HEK293 (cell line): Measurements from ENCODE around the gene PCCA.
"Not testable (repeated sequence)": the region's sequence is repeated elsewhere in the genome, so short reads cannot be mapped to it uniquely, and the experiment has no call there.

ENCODE experiments used
- CTCF ChIA-PET: fragments of 350-600 bp; formaldehyde crosslinking; extraction: SDS; loops from one replicate; lab custom pipeline; 2021; ENCODE audit warnings: antibody characterized with exemption; lab: Yijun Ruan, JAX
- POLR2A ChIA-PET: fragments of 300-600 bp; formaldehyde crosslinking; extraction: SDS; loops from one replicate; lab custom pipeline; 2020; ENCODE audit warnings: antibody characterized with exemption, inconsistent platforms; lab: Yijun Ruan, JAX
- H3K27ac ChIP-seq: fragments of 200-500 bp; sonication (Bioruptor generic); 2 replicates; pipeline ENCODE4 v1.5.1; 2014; ENCODE audit warnings: low read depth, low read length, control low read depth, inconsistent platforms; ENCODE audit errors: extremely low read depth
- H3K36me3 ChIP-seq, 2 experiments: fragments of 200-500 bp in 1 of 2; sonication (Bioruptor generic) in 1 of 2; 1 replicate in 1 of 2; 2 replicates in 1 of 2; pipeline ENCODE4 v1.5.1; 2014 to 2017; ENCODE audit warnings: inconsistent platforms in 2 of 2, low read length in 2 of 2; ENCODE audit not compliant: control insufficient read depth in 2 of 2, insufficient read depth in 1 of 2
- H3K4me1 ChIP-seq: fragments of 200-500 bp; sonication (Bioruptor generic); 2 replicates; pipeline ENCODE4 v1.5.1; 2014; ENCODE audit warnings: mild to moderate bottlenecking, low read length, inconsistent platforms; ENCODE audit not compliant: control insufficient read depth, insufficient read depth
- H3K4me3 ChIP-seq: 2 replicates; pipeline ENCODE4 v1.5.1; 2011; ENCODE audit warnings: low read depth, mild to moderate bottlenecking, control low read depth, low read length, moderate library complexity
- H3K9me3 ChIP-seq: fragments of 200-500 bp; sonication (Bioruptor generic); 2 replicates; pipeline ENCODE4 v1.5.1; 2014; ENCODE audit warnings: low read depth, low read length, inconsistent platforms; ENCODE audit not compliant: control insufficient read depth, insufficient read depth
- HOXC10 ChIP-seq: sonication (generic); formaldehyde crosslinking; IDR thresholded peaks from 2 replicates; pipeline ENCODE4 v1.8.1; 2023; ENCODE audit warnings: mild to moderate bottlenecking, missing genetic modification reagents
- KLF1 ChIP-seq: fragments of 450-650 bp; formaldehyde crosslinking; IDR thresholded peaks from 2 replicates; pipeline ENCODE4 v1.5.1; 2016; ENCODE audit warnings: missing biosample characterization, missing genetic modification characterization
- KLF16 ChIP-seq: fragments of 450-650 bp; formaldehyde crosslinking; IDR thresholded peaks from 2 replicates; pipeline ENCODE4 v1.5.1; 2017; ENCODE audit warnings: missing biosample characterization, missing genetic modification characterization
- MYNN ChIP-seq: fragments of 450-650 bp; formaldehyde crosslinking; IDR thresholded peaks from 2 replicates; pipeline ENCODE4 v1.5.1; 2016; ENCODE audit warnings: missing biosample characterization, missing genetic modification characterization, borderline replicate concordance
- SALL2 ChIP-seq: fragments of 450-650 bp; formaldehyde crosslinking; IDR thresholded peaks from 2 replicates; pipeline ENCODE4 v1.5.0; 2017; ENCODE audit warnings: missing biosample characterization, mild to moderate bottlenecking, missing genetic modification characterization, borderline replicate concordance
- TCF7L2 ChIP-seq: IDR thresholded peaks from 2 replicates; pipeline ENCODE4 v1.6.1; 2011; ENCODE audit warnings: low read depth, mild to moderate bottlenecking, inconsistent platforms, low read length, moderate library complexity, borderline replicate concordance
- YY2 ChIP-seq: fragments of 450-650 bp; formaldehyde crosslinking; IDR thresholded peaks from 2 replicates; pipeline ENCODE4 v1.5.1; 2016; ENCODE audit warnings: missing biosample characterization, missing genetic modification characterization
- ZBTB7A ChIP-seq: fragments of 450-650 bp; formaldehyde crosslinking; IDR thresholded peaks from 2 replicates; pipeline ENCODE4 v1.5.1; 2016; ENCODE audit warnings: low read depth, missing biosample characterization, missing genetic modification characterization
- ZFP41 ChIP-seq: fragments of 450-650 bp; formaldehyde crosslinking; IDR thresholded peaks from 2 replicates; pipeline ENCODE4 v1.5.1; 2016; ENCODE audit warnings: missing biosample characterization, missing genetic modification characterization, borderline replicate concordance
- ZNF121 ChIP-seq: fragments of 450-650 bp; formaldehyde crosslinking; IDR thresholded peaks from 2 replicates; pipeline ENCODE4 v1.5.1; 2016; ENCODE audit warnings: missing biosample characterization, missing genetic modification characterization
- ZNF211 ChIP-seq: fragments of 450-650 bp; formaldehyde crosslinking; IDR thresholded peaks from 2 replicates; pipeline ENCODE4 v1.5.1; 2016; ENCODE audit warnings: low read depth, missing biosample characterization, missing genetic modification characterization
- ZNF394 ChIP-seq: fragments of 450-650 bp; formaldehyde crosslinking; IDR thresholded peaks from 2 replicates; pipeline ENCODE4 v1.5.1; 2016; ENCODE audit warnings: missing biosample characterization, missing genetic modification characterization, mild to moderate bottlenecking, moderate library complexity, borderline replicate concordance
- ZNF514 ChIP-seq: fragments of 450-650 bp; formaldehyde crosslinking; IDR thresholded peaks from 2 replicates; pipeline ENCODE4 v1.5.1; 2016; ENCODE audit warnings: missing biosample characterization, missing genetic modification characterization
- ZNF600 ChIP-seq: fragments of 450-650 bp; formaldehyde crosslinking; IDR thresholded peaks from 2 replicates; pipeline ENCODE4 v1.5.1; 2016; ENCODE audit warnings: missing biosample characterization, missing genetic modification characterization
- ZNF658 ChIP-seq: fragments of 450-650 bp; formaldehyde crosslinking; IDR thresholded peaks from 2 replicates; pipeline ENCODE4; 2016; ENCODE audit warnings: missing biosample characterization, missing genetic modification characterization
- ZNF76 ChIP-seq: fragments of 450-650 bp; formaldehyde crosslinking; IDR thresholded peaks from 2 replicates; pipeline ENCODE4; 2016; ENCODE audit warnings: low read depth, missing biosample characterization, missing genetic modification characterization, borderline replicate concordance
- ZNF776 ChIP-seq: fragments of 450-650 bp; formaldehyde crosslinking; IDR thresholded peaks from 2 replicates; pipeline ENCODE4 v1.5.0; 2017; ENCODE audit warnings: missing biosample characterization, missing genetic modification characterization, borderline replicate concordance
- ZNF830 ChIP-seq: fragments of 450-650 bp; IDR thresholded peaks from 2 replicates; pipeline ENCODE4 v1.5.0; 2018; ENCODE audit warnings: missing biosample characterization, missing genetic modification characterization, low read depth, mild to moderate bottlenecking, moderate library complexity
- ZNF837 ChIP-seq: fragments of 450-650 bp; formaldehyde crosslinking; IDR thresholded peaks from 2 replicates; pipeline ENCODE4 v1.5.1; 2016; ENCODE audit warnings: missing biosample characterization, missing genetic modification characterization
- ZXDB ChIP-seq: fragments of 450-650 bp; formaldehyde crosslinking; IDR thresholded peaks from 2 replicates; pipeline ENCODE4 v1.5.1; 2016; ENCODE audit warnings: missing biosample characterization, missing genetic modification characterization
- TF ChIP-seq, protein P1 (sequence below): fragments of 450-650 bp; formaldehyde crosslinking; IDR thresholded peaks from 2 replicates; pipeline ENCODE4 v1.5.1; 2016; ENCODE audit warnings: missing biosample characterization, missing genetic modification characterization, low read depth
- TF ChIP-seq, protein P2 (sequence below): fragments of 450-650 bp; formaldehyde crosslinking; IDR thresholded peaks from 2 replicates; pipeline ENCODE4 v1.5.1; 2017; ENCODE audit warnings: missing biosample characterization, missing genetic modification characterization
- TF ChIP-seq, protein P3 (sequence below): fragments of 450-650 bp; formaldehyde crosslinking; IDR thresholded peaks from 2 replicates; pipeline ENCODE4 v1.5.1; 2017; ENCODE audit warnings: missing biosample characterization, missing genetic modification characterization

The PCCA gene

DNA sequence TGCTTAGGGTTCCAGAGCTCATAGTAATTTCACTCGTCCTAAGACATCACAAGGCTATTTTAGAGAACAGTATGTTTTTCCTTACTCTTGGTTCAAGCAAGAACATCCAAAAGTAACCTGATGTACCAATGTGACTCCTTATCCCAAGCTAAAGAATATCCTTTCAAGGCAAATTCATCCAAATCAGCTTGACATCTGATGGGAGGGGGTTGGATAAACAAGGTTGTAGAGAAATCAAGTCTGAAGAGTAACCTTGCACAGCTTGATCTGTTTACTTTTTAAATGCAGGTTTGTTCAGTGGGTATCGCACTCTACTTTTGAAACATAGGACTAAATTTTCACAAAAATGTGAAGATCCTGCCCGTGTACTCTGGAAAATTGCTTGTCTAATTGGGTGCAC is 298.5 kb downstream of the PCCA start (continued):
- TF ChIP-seq, protein P1, sequence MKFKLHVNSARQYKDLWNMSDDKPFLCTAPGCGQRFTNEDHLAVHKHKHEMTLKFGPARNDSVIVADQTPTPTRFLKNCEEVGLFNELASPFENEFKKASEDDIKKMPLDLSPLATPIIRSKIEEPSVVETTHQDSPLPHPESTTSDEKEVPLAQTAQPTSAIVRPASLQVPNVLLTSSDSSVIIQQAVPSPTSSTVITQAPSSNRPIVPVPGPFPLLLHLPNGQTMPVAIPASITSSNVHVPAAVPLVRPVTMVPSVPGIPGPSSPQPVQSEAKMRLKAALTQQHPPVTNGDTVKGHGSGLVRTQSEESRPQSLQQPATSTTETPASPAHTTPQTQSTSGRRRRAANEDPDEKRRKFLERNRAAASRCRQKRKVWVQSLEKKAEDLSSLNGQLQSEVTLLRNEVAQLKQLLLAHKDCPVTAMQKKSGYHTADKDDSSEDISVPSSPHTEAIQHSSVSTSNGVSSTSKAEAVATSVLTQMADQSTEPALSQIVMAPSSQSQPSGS (tag by site-specific recombination): no peak
- no peak for TF ChIP-seq HOXC10 (CRISPR knock-in tag)
- TF ChIP-seq ZNF514 (tag by site-specific recombination): no peak
- no peak for TF ChIP-seq ZNF837 (tag by site-specific recombination)

DNA sequence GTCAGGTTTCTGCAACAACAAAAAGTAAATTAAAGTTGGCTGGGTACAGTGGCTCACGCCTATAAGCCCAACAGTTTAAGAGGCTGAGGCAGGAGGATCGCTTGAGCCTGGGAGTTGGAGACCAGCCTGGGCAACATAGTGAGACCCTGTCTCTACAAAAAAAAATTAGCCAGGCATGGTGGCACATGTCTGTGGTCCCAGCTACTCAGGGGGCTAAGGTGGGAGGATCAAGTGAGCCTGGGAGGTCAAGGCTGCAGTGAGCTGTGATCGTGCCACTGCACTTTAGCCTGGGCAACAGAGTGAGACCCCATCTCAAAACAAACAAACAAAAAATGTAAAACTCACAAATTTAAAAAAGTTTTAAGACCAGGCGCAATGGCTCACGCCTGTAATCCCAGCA is 299.3 kb downstream of the PCCA start:
- H3K9me3 ChIP-seq, H3K36me3 ChIP-seq, H3K4me1 ChIP-seq, H3K4me3 ChIP-seq, CTCF ChIA-PET, POLR2A ChIA-PET, H3K27ac ChIP-seq: not testable (repeated sequence)
- TF ChIP-seq ZNF121 (tag by site-specific recombination): peak; percentile 92

DNA sequence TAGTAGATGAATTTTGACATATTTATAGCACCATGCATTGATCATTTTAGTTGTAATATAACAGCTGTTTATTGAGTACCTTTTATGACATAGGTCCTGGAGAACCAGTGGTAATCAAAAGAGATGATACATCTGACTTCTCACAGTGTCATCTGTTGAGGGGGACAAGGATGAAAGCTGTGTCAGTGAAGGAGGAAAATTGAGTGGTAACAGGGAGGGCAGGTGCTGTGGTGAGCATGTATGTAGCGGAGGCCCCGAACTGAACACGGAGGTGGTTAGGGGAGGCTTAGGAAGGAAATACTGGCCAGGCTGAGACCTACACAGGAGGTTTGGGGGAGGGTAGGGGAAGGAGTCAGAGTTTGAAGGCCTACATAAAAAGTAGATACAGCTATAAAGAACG is 300.0 kb downstream of the PCCA start:
- CTCF ChIA-PET: interaction anchor here (0.6 kb wide), 1 partner anchor 730 kb away, joined by 3 read pairs; no protein-coding TSS in a partner anchor
- no peak overlapping the region for H3K27ac ChIP-seq
- H3K9me3 ChIP-seq: no peaks in the 10 kb centered on the region
- H3K4me3 ChIP-seq: no peak overlapping the region
- POLR2A ChIA-PET: no interaction called here
- no peaks in the 10 kb centered on the region for H3K36me3 ChIP-seq
- no peak for TF ChIP-seq ZXDB (tag by site-specific recombination)
- no peak for TF ChIP-seq TCF7L2
- TF ChIP-seq YY2: no peak
- no peak for TF ChIP-seq ZNF211 (tag by site-specific recombination)
- TF ChIP-seq ZBTB7A (tag by site-specific recombination): no peak
- TF ChIP-seq ZNF776 (tag by site-specific recombination): no peak
- no peak for TF ChIP-seq SALL2
- TF ChIP-seq ZNF394 (tag by site-specific recombination): no peak
- TF ChIP-seq, protein P1 (tag by site-specific recombination): no peak
- no peak for TF ChIP-seq KLF16 (tag by site-specific recombination)
- TF ChIP-seq ZNF76 (tag by site-specific recombination): no peak
- TF ChIP-seq ZNF830: no peak
- no peak for TF ChIP-seq ZFP41
- peaks cover 3% of the 10 kb centered on the region for H3K4me1 ChIP-seq

DNA sequence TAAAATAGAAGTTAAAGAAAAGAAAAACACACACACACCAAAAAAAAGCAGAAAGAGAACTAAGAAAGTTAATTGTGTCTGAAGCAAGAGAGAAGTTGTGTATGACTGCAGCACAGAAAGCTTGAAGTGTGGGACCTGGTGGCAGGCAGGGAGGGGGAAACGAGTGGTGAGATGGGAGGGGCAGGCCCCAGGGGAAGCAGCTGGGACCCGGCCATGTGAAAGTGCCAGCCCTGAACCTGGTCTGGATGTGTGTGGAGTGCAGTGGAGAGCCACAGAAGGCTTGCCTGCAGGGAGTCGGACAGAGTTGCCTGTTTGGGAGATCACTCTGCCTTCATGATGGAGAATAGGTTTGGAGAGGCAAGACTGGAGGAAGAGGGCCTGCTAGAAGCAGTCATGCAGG is 300.7 kb downstream of the PCCA start:
- Histone ChIP-seq H3K27ac (no peak overlapping the region), H3K9me3 (no peaks in the 10 kb centered on the region), H3K36me3 (no peaks in the 10 kb centered on the region), H3K4me3 (no peak overlapping the region), H3K4me1 (peaks cover 3% of the 10 kb centered on the region)
- TF ChIP-seq ZNF658 (tag by site-specific recombination): no peak
- TF ChIP-seq, protein P2, sequence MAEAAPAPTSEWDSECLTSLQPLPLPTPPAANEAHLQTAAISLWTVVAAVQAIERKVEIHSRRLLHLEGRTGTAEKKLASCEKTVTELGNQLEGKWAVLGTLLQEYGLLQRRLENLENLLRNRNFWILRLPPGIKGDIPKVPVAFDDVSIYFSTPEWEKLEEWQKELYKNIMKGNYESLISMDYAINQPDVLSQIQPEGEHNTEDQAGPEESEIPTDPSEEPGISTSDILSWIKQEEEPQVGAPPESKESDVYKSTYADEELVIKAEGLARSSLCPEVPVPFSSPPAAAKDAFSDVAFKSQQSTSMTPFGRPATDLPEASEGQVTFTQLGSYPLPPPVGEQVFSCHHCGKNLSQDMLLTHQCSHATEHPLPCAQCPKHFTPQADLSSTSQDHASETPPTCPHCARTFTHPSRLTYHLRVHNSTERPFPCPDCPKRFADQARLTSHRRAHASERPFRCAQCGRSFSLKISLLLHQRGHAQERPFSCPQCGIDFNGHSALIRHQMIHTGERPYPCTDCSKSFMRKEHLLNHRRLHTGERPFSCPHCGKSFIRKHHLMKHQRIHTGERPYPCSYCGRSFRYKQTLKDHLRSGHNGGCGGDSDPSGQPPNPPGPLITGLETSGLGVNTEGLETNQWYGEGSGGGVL: peak; percentile 62
- TF ChIP-seq MYNN (tag by site-specific recombination): no peak
- 0 out of 2 replicates have a peak, but pooled peaks have one; percentile 29 for TF ChIP-seq ZNF600 (tag by site-specific recombination)
- TF ChIP-seq, protein P3, sequence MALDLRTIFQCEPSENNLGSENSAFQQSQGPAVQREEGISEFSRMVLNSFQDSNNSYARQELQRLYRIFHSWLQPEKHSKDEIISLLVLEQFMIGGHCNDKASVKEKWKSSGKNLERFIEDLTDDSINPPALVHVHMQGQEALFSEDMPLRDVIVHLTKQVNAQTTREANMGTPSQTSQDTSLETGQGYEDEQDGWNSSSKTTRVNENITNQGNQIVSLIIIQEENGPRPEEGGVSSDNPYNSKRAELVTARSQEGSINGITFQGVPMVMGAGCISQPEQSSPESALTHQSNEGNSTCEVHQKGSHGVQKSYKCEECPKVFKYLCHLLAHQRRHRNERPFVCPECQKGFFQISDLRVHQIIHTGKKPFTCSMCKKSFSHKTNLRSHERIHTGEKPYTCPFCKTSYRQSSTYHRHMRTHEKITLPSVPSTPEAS (tag by site-specific recombination): no peak
- TF ChIP-seq KLF1 (tag by site-specific recombination): no peak
- ChIA-PET POLR2A (no interaction called here), CTCF (no interaction called here)
